ENCODE measurements around the gene FRMD5. TPM values are rescaled to one million over a fixed set of nuclear protein-coding genes. Genes with fewer than 3 reads are reported as not detected.
A peak's percentile ranks its signal among the peaks of the same experiment; 100 is the strongest.
"Not testable (repeated sequence)": the region's sequence is repeated elsewhere in the genome, so short reads cannot be mapped to it uniquely, and the experiment has no call there.

The FRMD5 gene
- total RNA-seq, 3 donors from 2014 or later = 1.8 to 2.3 (median 1.9) TPM

DNA sequence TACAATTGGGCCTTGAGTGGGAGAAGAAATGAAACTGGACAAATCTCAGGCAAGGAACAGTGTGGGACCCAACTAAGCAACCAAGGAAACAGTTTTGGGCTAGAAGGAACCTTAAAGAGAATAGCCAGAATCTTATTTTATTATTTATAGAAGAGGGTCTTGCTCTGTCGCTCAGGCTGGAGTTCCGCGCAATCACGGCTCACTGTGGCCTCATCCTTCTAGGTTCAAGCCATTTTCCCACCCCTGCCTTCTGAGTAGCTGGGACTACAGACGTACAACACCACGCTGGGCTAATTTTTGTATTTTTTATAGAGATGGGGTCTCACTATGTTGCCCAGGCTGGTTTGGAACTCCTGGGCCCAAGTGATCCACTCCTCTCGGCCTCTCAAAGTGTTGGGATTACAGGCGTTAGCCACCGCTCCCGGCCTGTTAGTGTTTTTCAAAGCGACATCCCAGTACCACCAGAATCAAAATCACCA lies 369.0 kb downstream of the FRMD5 start:
- H3K4me1 ChIP-seq (ENCODE audit: low read depth) = peaks cover 32% of the 10 kb centered on the region
- intact Hi-C loops (cut with DNase I, micrococcal nuclease) = no loop called here
- no peak for DNase-seq

GRCh38 chr15:43825305-43825704 lies 369.8 kb downstream of the FRMD5 start:
- H3K4me3 ChIP-seq; ATAC-seq; intact Hi-C loops (cut with DNase I, micrococcal nuclease): not testable (repeated sequence)

More for the DNA sequence above, 369.0 kb downstream of the FRMD5 start:
- H3K4me3 ChIP-seq = no peak overlapping the region
- TF ChIP-seq CTCF (IDR thresholded peaks at IDR 0.05) = no peak
- no peaks in the 10 kb centered on the region for H3K36me3 ChIP-seq (ENCODE audit: low read depth)
- ATAC-seq = no peak
- no peaks in the 10 kb centered on the region for H3K9me3 ChIP-seq

GRCh38 chr15:43824302-43825246 lies 370.5 kb downstream of the FRMD5 start, which contains the start of gene MFAP1:
TSS of gene MFAP1 (minus strand) at chr15:43824690. CDS start at chr15:43824569, 121 bp downstream.
- peaks cover 32% of the 10 kb centered on the region for H3K4me1 ChIP-seq (ENCODE audit: low read depth)
- H3K36me3 ChIP-seq (ENCODE audit: low read depth) = no peaks in the 10 kb centered on the region
- no peak for TF ChIP-seq CTCF (IDR thresholded peaks at IDR 0.05)
- peak; percentile 94 for ATAC-seq
- peak within 1 kb of the TSS; percentile 87 for H3K4me3 ChIP-seq
- intact Hi-C loops (cut with DNase I, micrococcal nuclease) = no loop called here
- peak; percentile 89 to 97 (median 96) for DNase-seq
- no peaks in the 10 kb centered on the region for H3K9me3 ChIP-seq

More at GRCh38 chr15:43825305-43825704, 369.8 kb downstream of the FRMD5 start:
- DNase-seq; H3K36me3 ChIP-seq (ENCODE audit: low read depth); H3K9me3 ChIP-seq: not testable (repeated sequence)
- peaks cover 32% of the 10 kb centered on the region for H3K4me1 ChIP-seq (ENCODE audit: low read depth)

DNA sequence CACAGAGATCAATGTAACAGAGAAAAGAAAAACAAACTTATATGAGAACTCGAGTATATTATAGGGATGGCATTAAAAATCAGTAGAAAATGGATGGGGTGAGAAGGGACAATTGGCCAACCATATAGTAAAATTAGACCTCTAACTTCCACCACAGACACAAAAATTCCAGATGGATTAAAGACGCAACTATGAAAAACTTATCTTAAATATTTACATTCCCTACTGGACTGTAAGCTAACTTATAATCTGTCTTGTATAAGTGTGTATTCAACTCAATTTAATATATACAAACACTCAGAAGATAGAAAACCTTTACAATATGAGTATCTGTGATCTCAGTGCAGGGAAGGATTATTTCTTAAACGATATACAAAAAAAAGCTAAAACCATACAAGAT lies 373.6 kb downstream of the FRMD5 start:
- no peak for TF ChIP-seq CTCF (IDR thresholded peaks at IDR 0.05)
- DNase-seq (no peak), ATAC-seq (no peak)
- no peaks in the 10 kb centered on the region for H3K36me3 ChIP-seq (ENCODE audit: low read depth)
- no peak overlapping the region for H3K4me3 ChIP-seq
- peaks cover 31% of the 10 kb centered on the region for H3K4me1 ChIP-seq (ENCODE audit: low read depth)
- no peaks in the 10 kb centered on the region for H3K9me3 ChIP-seq
- intact Hi-C loops (cut with DNase I, micrococcal nuclease) = no loop called here

Other genes starting within 250 kb of the FRMD5 start
- 10 to 100 TPM; 84.1 to 96.1 (median 85.8) TPM for gene GOLM2, start 93.4 kb upstream of the FRMD5 start, total RNA-seq
- 10 to 100 TPM; 30.8 to 44.0 (median 35.0) TPM for gene CTDSPL2, start 232.4 kb upstream of the FRMD5 start, total RNA-seq